Femur (tissue), 1 donor: ENCODE results near the gene EEFSEC.

Source experiments
- DNase-seq: peaks from one replicate; pipeline ENCODE4 v3.0.0-alpha.2; 2017

EEFSEC gene

DNA sequence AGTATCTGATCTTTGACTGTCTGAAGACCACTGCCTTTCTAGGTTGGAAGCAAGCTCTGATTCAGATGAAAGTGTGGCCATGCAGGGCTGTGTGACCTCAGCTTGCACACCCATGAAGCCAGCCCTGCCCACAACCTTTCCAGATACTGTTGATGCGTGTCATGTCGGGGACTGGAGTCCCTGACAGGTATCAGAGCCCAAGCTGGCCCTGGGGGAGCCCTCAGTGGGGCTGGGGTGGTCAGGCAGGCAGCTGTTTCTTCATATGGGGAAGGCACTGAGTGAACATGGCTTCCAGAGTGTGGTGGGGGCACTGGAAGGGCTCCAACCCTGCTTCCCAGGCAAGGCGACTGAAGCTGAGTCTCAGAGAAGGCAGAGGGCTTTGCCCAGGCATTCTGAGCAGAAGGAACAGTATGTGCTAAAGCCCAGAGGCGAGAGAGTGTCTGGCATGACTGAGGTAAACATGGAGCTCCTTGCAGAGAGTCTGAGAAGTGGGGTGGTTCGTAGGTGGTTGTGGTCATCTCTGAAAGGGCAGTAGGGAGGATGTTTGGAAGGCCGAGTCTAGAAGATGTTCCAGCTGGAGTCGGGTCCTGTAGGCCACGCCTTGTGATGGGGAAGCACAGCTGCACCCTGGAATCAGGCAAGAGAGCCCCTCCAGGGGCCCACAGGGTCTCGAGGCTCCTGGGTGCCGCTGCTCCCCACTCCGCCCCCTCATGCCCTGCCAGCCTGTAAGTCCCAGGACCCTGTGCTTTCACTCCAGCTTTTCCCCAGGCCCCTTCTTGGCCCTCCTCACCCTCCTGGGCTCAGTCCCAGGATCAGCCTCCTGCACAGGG is 122.2 kb downstream of the EEFSEC start:
- no peak for DNase-seq

DNA sequence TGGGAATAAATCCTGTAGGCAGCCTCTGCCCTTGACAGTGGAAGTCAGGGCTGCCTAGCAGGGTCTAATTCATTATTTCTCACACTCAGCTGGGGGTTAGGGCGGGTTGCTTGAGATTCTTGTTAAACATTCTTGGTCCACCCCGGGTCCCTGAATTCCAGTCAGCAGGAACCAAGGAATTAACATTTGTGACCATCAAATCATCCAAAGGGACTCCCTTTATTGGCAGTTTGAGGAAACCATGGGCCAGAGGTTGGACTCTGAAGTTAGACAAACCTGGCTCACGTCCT is 122.8 kb downstream of the EEFSEC start:
- DNase-seq = no peak

DNA sequence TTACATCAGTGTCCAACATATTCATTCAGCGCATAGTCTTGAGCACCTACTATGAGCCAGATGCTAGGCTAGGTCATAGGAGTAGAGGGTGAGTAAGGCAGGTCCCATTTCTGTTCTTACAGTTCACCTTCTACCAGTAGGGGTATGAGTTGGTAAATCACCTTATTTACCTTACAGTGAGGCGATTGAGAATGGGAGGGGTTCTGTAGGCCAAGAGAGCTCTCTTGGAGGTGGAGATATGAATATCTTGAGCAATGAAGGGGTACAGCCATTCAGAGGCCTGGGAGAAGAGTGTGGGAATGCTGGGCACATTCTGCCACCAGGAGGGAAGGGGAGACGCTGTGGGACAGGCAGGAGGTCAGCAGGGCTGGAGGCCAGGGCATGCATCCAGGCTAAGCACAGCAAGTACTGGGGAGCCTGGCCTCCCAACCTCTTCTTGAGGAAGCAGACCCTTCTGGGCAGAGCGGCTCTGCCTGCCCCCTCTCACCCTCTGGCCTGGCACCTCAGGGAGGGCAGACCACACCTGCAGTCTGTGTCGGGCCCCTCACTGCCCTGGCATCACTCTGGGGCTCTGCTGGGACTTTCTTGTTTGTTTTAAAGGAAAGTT is 123.4 kb downstream of the EEFSEC start:
- no peak for DNase-seq

DNA sequence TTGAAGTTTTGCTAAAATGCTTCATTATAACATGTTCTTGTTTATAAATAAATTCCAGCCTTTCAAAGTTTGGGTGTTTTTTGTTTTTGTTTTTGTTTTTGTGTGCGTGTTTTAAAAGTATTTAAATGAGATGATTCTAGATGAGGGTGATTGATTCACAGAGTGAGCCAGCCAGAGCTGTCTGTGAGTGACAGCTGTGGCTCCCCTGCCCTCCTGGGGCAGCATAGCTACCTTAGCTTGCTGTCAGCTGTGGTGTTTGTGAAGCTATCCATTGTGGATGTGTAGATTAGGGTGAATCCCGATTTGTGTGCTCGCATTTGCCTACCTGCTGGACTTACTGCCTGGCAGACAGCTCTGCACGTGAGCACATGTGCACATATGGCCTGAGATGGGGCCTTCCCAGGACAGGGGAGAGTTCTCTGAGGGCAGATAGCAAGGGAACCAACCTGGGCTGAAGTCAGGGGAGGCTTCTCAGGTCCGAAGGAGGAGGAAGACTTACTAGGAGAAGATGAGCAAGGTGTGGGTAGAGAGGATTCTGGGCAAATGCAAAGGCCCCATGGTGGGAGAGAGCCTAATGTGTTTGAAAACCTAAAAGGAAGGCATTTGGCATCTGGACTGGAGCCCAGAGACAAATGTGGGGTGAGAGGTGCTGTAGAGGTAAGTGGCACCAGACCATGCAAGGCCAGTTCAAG is 124.2 kb downstream of the EEFSEC start:
- no peak for DNase-seq

DNA sequence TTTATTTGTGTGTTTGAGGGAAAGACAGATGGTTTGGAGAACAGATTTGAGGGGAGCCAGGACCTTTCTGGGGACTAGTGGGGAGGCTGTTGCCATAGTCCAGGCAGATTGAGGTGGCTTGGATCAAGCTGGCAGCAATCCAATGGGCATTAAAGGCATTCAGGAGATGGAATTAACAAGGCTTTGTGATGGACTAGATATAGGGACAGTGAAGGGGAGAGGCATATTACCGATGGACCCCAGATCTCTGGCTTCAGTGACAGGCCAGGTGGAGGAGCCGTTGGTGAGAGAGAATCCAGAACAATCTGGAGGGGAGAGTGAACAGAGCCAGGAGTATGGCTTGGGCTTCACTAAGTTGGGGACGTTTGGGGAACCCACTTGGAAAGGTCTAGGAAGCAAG is 124.8 kb downstream of the EEFSEC start:
- DNase-seq = no peak

DNA sequence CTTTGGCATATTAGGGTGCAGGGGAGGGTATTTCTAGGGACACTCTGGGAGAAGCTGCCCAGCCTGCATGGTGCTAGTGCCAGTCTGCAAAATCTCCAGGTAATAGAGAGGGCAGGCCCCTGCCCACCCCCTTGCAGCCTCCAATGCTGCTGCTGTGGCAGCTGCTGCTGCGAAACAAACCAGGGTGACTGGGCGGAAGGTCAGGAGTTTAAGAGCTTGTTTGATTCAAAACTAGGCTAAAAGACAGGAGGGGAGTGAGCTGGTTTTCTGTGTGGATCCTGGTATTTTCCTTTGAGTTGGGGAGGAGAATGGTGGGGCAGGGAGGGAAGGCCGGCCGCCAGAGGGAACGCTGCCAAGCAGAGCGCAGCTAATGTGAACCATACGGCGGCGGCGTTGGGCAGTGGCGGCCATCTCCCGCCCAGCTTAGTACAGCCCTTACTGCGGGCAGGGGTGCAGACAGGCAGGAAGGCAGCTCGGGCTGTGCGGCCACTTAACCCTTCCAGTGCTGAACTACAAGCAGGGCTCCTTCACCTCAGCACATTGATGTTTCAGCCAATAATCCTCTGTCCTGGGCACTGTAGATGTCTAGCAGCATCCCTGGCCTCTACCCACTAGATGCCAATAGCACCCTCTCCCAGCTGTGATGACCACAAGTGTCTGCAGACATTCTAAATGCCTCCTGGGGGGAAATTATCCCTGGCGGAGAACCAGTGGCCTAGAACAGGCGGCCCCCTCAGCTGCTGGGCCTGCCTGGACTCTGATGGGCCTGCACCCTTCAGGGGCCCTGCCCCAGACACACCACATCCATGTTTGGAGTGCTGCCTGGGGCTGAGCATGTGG is 125.7 kb downstream of the EEFSEC start:
- DNase-seq = peak; percentile 93

DNA sequence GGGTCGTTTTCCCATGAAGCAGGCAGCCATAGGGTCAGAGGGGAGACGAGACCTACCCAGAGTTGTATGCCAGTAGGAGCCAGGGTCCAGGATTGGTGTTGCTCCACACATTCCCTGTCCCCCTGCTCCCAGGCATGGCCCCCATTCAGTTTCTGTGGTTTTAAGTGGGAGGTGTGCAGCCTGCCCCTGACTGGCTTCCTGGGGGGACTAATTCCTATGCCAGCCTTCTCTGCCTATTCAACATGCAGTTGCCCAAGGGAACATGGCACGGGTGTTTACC is 126.3 kb downstream of the EEFSEC start:
- no peak for DNase-seq

DNA sequence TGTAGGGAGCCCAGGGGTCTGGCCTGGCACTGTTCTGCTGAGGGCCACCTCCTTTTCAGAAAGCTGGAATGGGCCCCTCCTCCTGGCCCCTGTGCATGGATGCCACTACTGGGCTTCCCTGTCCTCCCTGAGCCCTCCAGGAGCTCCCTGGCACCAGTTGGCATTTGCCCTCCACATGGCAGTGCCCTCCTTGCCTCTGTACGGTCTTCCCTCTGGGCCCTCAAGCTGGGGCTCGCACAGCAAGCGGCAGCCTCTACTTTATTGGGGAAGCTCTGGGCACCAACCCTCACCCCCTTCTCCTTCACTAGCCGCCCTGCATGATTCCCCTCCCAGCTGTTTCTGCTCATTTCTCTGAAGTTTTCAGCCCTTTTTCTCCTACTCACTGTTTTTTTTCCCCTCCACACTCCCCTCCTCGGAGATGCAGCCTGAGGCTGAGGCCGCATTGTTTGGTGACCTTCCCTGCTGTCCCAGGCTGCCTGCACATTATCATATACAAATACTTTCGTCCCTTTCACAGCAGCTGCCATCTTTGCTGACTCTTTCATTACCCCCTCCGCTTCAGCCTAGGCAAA is 127.3 kb downstream of the EEFSEC start:
- DNase-seq = no peak

DNA sequence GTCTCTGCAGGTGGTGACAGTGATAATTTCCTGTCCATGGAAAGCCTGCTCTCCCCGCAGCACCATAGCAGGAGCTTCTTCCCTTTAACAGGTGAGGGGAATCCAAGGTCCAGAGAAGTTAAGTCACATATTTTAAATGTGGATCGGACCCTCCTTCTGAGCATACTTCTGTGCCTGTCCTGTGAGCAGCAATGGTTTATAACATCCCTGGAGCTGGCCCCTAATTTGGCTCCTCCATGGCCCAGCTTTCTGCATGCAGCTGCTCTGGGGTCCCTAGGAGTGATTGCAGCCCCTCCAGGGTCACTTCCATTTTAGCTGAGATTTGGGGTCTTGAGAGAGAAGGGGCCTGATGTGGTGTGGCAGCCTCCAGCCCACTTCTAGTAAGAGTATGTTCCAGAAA is 127.8 kb downstream of the EEFSEC start:
- no peak for DNase-seq

DNA sequence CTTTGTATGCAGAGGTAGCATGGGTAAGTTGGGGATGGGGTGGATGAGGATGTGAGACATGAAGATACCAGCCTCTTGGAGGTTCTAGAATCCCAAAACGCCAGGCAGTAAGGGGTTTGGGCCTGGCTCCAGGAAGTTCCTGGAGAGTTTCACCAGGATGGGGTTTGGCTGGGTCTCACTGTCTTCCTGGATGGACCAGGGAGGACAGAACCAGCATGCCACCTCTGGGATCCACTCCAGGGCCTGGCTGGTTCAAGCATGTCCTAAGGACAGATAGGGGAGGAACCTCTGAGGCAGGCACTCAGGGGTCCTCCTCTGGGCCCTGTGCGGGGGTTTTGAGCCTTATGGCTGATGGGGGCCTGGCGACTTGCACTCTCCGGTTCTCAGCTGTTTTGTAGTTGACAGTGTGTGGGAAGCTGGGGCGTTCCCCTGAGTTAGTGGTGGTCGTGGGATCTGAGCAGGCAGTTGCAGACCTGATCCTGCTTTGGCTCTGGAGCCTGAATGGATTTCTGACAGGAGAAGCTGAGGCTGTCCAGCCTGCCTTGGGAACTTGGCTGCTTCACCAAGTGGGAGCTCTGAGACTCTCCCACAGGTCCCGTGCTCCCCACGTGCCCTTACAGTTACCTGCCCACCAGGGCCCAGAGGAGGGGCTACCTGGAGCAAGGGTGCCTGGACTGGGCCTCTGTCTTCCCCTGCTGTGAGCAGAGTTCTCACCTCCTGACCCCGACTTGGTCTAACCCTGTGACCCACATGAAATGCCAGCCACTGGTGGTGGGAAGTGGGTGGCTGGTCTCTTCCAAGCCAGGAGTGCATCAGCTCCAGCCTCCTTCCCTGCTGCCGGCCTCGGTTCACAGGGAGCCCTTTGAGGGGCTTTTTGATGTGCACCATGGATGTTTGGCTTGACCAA is 128.4 kb downstream of the EEFSEC start:
- DNase-seq = no peak

DNA sequence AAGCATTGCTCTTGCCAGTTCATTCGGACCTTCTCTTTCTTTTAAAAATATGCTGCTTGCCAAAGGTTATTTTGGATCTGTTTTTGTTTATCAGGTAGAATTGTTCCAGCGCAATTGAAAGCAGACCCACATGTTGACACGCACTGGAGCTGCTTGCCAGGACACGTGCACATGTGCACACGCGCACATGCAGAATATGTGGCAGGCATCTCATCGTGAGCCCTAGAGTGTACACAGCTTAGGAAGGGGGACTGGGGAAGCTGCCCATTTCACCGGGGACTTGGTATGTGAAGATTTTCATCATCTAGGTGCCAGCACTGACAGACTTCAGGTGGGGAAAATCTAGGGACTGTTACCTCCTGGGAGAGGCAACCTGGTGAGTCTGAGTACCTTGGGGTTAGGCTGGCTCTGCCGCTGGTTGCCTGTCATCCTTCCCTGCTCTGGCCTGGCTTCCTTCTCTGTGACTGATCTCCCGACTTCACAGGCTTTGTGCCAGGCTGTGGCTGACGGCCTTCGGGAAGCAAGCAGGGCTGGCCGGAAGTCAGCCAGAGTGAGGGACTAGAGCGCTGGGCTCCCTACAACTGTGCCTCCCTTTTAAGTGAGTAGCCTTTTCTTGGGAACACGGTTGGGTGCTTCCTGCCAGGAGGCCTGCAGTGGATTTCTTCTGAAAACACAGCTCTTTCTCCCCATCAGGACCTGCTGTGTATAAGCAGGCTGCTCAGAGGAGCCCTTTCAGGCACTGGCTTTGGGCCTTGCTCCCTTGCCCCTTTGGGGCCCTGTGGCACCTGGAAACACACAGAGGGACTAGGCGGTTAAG is 129.3 kb downstream of the EEFSEC start:
- peak; percentile 78 for DNase-seq

DNA sequence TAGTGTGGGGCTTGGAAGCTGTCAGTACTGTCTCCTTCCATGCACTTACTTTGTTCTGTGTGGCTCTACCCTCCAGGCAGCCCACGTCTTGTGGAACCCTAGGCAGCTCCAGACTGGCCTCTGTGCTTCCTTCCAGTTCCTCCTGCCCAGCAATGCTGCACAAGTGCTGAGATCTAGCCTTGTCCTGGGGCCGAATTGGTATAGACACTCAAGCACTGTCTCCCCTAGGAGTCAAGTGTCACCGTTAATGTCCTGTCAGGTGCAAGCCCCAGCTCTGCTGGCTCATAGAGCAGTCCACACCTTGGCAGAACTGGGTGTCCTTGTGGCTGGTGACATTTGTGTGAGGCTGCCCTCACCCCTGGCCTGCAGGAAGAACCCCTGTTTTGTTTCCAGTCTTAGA is 130.1 kb downstream of the EEFSEC start:
- no peak for DNase-seq

DNA sequence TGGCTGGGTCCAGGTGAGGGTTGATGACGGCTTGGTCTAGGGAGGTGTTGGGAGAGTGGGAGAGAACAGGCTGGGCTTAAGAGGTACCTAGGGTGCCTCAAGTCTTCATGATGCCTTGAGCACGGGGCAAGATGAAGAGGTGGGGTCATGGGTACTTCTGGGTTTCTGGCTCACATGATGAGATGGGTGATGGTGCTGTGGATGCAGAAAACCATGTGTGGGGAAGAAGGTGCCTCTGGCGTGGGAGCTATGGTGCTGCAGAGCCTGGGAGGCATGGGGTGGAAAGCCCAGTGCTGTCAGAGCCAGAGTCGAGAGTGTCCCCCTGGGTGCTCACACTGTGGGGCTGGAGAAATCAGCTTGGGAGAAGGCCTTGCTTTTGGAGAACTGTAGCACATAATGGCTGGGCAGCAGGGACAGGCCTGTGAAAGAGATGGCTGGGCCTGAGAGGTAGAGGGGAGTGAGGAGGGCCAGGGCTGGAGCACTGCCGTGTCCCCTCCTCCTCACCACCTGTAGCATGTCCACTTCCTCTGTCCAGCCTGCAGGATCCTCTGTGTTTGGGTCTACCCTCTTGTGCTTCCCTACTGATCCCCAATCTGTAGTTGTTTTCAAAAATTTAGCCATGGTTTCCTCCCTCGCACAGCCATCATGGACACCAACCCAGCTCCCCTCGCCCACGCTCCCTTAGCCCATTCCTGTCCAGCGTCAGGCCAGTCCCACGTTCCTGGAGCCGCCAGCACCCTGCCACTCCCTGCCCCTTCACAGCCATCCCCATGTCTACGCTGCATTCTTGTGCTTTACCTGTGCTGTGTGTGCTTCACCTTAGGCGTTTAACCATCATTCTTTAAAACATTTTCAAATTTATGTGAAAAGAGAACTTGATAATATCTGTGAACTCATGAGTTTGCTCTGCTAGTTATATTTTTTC is 132.0 kb downstream of the EEFSEC start:
- DNase-seq = no peak

DNA sequence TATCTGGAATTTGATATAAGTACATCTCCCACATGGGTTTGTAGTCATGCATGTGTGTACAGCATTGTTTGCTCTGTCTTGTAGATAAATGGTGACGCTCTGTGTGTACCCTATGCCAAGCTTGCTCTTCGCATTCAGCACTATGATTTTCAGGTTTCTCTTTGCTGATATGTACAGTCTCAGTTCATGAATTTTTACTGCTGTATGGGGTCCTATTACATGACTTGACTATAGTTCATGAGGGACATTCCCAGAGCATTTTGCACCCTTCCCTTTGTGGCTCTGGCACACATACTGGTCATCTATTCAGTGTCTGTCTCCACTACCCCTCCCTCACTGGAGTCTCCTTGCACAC is 132.7 kb downstream of the EEFSEC start:
- no peak for DNase-seq

DNA sequence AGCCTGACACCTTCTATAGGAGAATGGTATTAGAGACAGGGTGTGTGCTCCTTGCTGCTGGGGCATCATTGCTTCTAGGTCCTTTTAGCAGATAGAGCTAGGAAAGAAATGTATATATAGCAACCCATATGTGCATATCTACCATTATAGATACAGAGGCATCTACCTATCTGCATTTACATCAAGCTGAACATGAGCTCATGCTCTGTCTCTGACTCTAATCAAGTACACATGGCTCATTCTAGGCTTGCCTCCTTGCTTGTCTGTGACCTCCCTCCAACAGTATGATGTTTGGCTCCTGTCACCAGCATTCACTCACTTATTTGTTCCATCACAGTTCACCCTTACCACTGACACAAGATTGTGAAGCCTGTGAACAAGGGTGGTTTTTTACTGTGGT is 133.4 kb downstream of the EEFSEC start:
- DNase-seq = no peak

DNA sequence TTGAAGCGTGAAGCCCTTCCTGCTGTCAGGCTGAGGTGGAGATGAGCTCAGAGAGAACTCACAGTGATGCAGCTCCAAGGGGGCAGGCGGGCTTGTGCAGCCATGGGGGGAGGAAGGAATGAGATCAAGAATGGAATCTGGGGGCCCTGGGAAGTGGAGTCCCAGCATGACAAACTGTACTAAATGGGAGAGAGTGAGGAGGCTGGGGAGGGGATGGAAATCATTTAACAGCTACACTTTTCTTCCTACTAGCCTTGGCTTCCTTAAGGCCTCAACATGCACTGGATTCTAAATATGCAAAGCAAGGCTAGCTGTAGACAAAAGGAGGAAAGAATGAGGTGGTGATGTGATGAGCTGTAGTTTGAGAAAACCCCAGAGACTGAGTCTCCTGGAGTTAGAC is 133.9 kb downstream of the EEFSEC start:
- DNase-seq = no peak

DNA sequence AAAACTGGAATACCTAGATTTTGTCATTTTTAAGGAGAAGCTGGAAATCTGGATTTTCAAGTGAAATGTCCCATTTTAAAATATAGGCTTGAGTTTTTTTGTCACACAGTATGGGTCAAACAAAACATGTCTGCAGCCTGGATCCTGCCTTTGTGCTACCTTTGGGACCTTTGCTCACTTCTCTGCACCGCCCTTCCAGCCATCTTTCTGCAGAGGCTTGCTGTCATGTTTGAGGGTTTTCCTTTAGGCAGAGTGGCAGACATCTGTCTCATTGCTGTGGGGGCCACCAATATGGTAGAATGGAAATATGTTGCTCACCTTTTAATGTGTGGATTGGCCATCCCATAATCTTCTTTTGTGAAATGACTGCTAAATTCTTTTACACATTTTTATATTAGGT is 136.3 kb downstream of the EEFSEC start:
- DNase-seq = no peak

DNA sequence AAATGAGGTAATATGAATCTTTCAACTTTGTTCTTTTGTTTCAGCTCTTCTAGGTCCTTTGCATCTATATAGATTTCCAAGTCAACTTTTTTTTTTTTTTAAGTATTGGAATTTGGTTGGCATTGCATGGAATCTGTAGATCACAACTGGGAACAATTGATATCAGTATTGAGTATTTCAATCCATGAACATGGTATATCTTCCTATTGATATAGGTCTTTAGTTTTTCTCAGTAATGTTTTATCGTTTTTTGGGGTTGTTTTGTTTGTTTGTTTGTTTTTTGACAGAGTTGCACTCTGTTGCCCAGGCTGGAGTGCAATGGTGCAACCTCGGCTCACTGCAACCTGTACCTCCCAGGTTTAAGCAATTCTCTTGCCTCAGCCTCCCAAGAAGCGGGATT is 137.2 kb downstream of the EEFSEC start:
- no peak for DNase-seq

DNA sequence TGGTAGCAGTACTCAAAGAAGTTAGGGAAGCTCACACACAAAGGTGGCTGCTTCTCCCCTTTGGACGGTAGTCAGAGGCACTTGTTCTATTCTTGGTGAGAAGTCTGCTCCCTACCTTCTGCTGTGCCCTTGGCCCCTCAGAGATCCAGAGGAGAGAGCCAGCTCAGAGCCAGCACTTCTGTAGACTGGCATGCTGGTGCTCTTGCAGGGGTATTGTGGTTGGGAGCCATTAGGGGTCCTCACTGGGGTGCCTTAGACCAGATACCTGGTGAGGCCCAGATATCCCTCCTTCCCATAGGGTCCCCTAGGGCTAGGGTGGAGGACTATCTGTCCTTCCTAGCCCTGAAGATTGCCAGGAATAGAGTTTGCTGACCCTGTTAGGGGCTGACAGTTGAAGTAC is 140.6 kb downstream of the EEFSEC start:
- DNase-seq = no peak

DNA sequence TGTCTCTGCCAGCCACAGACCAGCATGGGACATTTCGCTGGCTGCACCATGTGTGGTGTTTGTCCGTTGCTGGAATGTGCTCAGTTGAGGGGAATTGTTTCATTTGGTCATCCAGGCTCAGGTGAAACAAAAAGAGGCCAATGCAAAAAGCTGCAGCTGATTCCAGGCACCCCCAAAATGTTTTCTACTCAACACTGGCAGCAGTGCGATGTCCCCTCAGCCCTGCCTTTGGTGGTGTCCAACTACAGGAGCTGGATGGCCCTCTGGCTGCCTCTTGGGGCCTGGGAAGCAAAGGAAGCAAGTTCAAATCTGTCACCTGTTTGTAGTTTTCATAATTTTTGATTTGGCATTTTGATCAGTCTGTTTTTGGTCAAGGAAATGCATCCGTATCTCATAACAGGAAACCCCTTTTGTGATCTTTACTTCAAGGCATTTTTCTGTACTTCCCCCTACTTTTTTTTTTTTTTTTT is 141.8 kb downstream of the EEFSEC start:
- DNase-seq = no peak
